ENCODE data around the gene BNIP2.

Gene BNIP2, protein sequence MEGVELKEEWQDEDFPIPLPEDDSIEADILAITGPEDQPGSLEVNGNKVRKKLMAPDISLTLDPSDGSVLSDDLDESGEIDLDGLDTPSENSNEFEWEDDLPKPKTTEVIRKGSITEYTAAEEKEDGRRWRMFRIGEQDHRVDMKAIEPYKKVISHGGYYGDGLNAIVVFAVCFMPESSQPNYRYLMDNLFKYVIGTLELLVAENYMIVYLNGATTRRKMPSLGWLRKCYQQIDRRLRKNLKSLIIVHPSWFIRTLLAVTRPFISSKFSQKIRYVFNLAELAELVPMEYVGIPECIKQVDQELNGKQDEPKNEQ

DNA sequence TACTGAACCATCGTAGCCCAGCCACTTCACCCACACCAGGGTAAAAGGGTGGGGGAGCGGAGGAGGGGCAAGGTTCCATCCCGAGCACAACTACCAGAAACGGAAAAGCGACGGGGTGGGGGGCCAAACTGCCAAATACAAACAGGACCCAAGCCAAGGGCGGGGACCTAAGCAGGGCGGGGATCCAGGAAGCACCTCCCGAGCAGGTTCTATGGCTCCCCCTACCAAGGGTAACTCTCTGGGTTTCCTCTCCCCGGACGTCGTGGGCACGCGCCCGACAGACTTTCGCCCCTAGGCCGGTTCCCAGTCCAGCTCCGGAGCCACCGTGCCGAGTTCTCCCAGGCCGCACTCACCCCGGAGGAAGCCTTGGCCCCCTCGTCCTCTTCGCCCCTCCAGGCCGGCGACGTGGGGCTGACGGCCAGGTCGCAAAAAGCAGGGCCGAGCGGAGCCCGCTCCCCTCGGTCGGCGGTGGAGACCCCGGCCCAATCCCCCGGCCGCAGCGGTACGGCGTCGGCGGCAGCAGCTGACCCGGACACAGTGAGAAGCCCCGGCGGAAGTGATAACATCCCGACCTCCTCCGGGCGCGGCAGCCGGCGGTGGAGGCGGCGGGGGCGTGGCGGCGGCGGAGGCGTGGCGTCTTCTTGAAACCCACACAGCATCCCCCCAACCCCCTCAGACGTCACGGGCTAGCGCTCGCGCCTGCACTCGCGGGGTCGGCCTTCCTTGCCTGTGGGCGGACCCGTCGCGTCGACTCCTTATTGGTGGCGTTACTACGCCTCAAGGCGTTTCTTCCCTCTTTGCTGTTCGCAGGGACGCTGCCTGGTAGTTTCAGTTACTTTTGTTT, at the start of gene BNIP2:
Gene BNIP2, minus strand, starts transcription at position 539 of the 844 bp plus-strand sequence. CDS start 6,863 bp downstream, outside the sequence.
- Histone ChIP-seq H3K9ac (ENCODE audit: insufficient read length, low read depth) (peak within 1 kb of the TSS; percentile 99), H3K9me3 (ENCODE audit: insufficient read depth, low read length) (no peaks in the 10 kb centered on the region), H3K36me3 (ENCODE audit: insufficient read depth, insufficient read length, low read length) (peaks cover 26% of the 10 kb centered on the region), H3K4me3 (ENCODE audit: insufficient read length, low read depth) (peak within 1 kb of the TSS; percentile 72), H3K27me3 (ENCODE audit: insufficient read depth, insufficient read length) (no peaks in the 10 kb centered on the region), H3K4me1 (ENCODE audit: insufficient read depth, insufficient read length) (peaks cover 3% of the 10 kb centered on the region)
- DNase-seq (ENCODE audit: low read depth, low spot score): peak; percentile 98
- TF ChIP-seq SUZ12 (IDR thresholded peaks at IDR 0.05; ENCODE audit: extremely low read depth, insufficient read depth, insufficient read length): no peak
- TF ChIP-seq YY1 (IDR thresholded peaks at IDR 0.05; ENCODE audit: insufficient read depth, insufficient read length): no peak
- no peak for TF ChIP-seq ZNF274 (IDR thresholded peaks at IDR 0.05; ENCODE audit: low read depth, low read length)

DNA sequence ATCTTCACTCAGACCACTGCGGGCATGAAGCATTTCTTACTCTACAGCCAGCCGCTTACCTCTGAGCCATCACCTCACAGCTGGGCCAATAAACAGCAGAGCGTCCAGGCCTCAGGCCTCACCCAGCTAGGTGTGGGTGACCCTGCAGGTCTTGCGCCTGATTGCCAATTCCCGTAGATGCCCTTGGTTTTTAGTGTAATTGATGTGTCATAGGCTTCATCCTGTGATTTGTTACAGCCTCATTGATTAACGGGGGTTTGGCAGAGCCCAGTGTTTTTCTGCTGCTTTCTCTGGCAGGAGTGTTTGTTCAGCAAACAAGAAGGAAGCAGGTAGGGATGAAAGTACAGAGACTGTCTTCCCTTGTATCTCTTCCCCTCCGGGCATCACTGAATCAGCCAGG, 49.6 kb upstream of the BNIP2 start:
- Histone ChIP-seq H3K9me3 (ENCODE audit: insufficient read depth, low read length) (peaks cover 7% of the 10 kb centered on the region), H3K4me1 (ENCODE audit: insufficient read depth, insufficient read length) (no peaks in the 10 kb centered on the region), H3K27me3 (ENCODE audit: insufficient read depth, insufficient read length) (no peaks in the 10 kb centered on the region), H3K9ac (ENCODE audit: insufficient read length, low read depth) (no peak overlapping the region), H3K36me3 (ENCODE audit: insufficient read depth, insufficient read length, low read length) (no peaks in the 10 kb centered on the region), H3K4me3 (ENCODE audit: insufficient read length, low read depth) (no peak overlapping the region)
- TF ChIP-seq SUZ12 (IDR thresholded peaks at IDR 0.05; ENCODE audit: extremely low read depth, insufficient read depth, insufficient read length) (no peak), ZNF274 (IDR thresholded peaks at IDR 0.05; ENCODE audit: low read depth, low read length) (no peak), YY1 (IDR thresholded peaks at IDR 0.05; ENCODE audit: insufficient read depth, insufficient read length) (no peak)
- no peak for DNase-seq (ENCODE audit: low read depth, low spot score)

DNA sequence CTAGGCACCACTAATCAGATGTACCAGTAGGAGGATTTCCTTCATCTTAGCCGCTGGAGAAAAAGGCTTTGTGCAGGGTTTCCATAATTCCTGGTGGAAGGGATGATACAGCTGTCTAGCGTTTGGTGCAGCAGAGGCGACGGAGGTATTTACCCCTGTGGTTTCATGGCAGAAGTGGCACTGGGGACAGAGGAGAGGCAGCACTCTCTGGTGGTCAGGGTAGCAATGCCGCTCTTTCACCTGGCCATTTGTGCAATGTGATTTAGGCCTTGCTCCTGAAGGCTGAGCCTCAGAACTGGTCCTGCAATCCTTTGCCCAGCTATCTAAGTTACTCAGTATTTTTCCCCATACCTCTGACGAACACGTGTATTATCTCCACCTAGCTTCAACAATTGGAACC, 47.1 kb upstream of the BNIP2 start:
- H3K36me3 ChIP-seq (ENCODE audit: insufficient read depth, insufficient read length, low read length): no peaks in the 10 kb centered on the region
- TF ChIP-seq YY1 (IDR thresholded peaks at IDR 0.05; ENCODE audit: insufficient read depth, insufficient read length): no peak
- TF ChIP-seq ZNF274 (IDR thresholded peaks at IDR 0.05; ENCODE audit: low read depth, low read length): no peak
- TF ChIP-seq SUZ12 (IDR thresholded peaks at IDR 0.05; ENCODE audit: extremely low read depth, insufficient read depth, insufficient read length): no peak
- H3K27me3 ChIP-seq (ENCODE audit: insufficient read depth, insufficient read length): no peaks in the 10 kb centered on the region
- DNase-seq (ENCODE audit: low read depth, low spot score): no peak
- H3K4me3 ChIP-seq (ENCODE audit: insufficient read length, low read depth): no peak overlapping the region
- no peak overlapping the region for H3K9ac ChIP-seq (ENCODE audit: insufficient read length, low read depth)
- H3K4me1 ChIP-seq (ENCODE audit: insufficient read depth, insufficient read length): no peaks in the 10 kb centered on the region
- H3K9me3 ChIP-seq (ENCODE audit: insufficient read depth, low read length): no peaks in the 10 kb centered on the region

DNA sequence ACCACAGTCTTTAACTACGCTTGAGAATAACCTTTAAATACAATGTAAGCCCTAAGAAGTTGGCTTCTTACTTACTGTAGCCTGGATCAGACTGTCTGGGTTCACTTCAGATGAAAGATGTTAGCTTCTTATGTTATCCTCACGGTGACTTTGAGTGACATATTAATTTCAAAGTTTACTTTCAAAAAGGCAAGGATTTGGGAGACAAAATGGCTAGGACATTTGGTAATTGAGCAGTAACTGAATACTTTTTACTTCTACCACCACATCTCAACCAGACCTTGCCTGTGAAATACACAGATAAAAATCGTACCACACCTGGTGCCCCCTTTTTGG, 36.0 kb upstream of the BNIP2 start:
- Histone ChIP-seq H3K36me3 (ENCODE audit: insufficient read depth, insufficient read length, low read length) (no peaks in the 10 kb centered on the region), H3K9me3 (ENCODE audit: insufficient read depth, low read length) (no peaks in the 10 kb centered on the region), H3K4me1 (ENCODE audit: insufficient read depth, insufficient read length) (no peaks in the 10 kb centered on the region), H3K9ac (ENCODE audit: insufficient read length, low read depth) (no peak overlapping the region), H3K27me3 (ENCODE audit: insufficient read depth, insufficient read length) (no peaks in the 10 kb centered on the region), H3K4me3 (ENCODE audit: insufficient read length, low read depth) (no peak overlapping the region)
- TF ChIP-seq ZNF274 (IDR thresholded peaks at IDR 0.05; ENCODE audit: low read depth, low read length) (no peak), YY1 (IDR thresholded peaks at IDR 0.05; ENCODE audit: insufficient read depth, insufficient read length) (no peak), SUZ12 (IDR thresholded peaks at IDR 0.05; ENCODE audit: extremely low read depth, insufficient read depth, insufficient read length) (no peak)
- DNase-seq (ENCODE audit: low read depth, low spot score): no peak

DNA sequence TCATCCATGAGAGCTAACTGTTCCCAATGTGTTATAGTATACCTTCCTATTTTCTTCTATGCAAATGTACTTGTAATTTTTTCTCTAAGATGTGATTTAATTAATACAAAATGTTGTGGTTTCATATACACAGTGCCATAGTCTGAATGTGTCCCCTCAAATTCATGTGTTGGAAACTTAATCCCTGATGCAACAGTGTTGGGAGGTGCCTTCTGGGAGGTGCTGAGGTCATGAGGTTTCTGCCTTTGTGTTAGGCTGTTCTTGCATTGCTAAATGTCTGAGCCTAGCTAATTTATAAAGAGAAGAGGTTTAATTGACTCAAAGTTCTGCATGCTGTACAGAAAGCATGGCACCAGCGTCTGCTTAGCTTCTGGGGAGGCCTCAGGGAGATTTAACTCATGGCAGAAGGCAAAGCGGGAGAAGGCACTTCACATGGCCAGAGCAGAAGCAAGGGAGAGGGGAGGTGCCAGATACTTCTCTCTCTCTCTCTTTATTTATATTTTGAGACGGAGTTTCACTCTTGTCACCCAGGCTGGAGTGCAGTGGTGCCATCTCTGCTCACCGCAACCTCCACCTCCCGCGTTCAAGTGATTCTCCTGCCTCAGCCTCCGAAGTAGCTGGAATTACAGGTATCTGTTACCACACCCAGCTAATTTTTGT, 34.7 kb upstream of the BNIP2 start:
- no peak overlapping the region for H3K9ac ChIP-seq (ENCODE audit: insufficient read length, low read depth)
- no peaks in the 10 kb centered on the region for H3K27me3 ChIP-seq (ENCODE audit: insufficient read depth, insufficient read length)
- no peak for DNase-seq (ENCODE audit: low read depth, low spot score)
- H3K4me3 ChIP-seq (ENCODE audit: insufficient read length, low read depth): no peak overlapping the region
- TF ChIP-seq SUZ12 (IDR thresholded peaks at IDR 0.05; ENCODE audit: extremely low read depth, insufficient read depth, insufficient read length): no peak
- no peak for TF ChIP-seq YY1 (IDR thresholded peaks at IDR 0.05; ENCODE audit: insufficient read depth, insufficient read length)
- no peak for TF ChIP-seq ZNF274 (IDR thresholded peaks at IDR 0.05; ENCODE audit: low read depth, low read length)
- H3K9me3 ChIP-seq (ENCODE audit: insufficient read depth, low read length): no peaks in the 10 kb centered on the region
- H3K36me3 ChIP-seq (ENCODE audit: insufficient read depth, insufficient read length, low read length): no peaks in the 10 kb centered on the region
- no peaks in the 10 kb centered on the region for H3K4me1 ChIP-seq (ENCODE audit: insufficient read depth, insufficient read length)

DNA sequence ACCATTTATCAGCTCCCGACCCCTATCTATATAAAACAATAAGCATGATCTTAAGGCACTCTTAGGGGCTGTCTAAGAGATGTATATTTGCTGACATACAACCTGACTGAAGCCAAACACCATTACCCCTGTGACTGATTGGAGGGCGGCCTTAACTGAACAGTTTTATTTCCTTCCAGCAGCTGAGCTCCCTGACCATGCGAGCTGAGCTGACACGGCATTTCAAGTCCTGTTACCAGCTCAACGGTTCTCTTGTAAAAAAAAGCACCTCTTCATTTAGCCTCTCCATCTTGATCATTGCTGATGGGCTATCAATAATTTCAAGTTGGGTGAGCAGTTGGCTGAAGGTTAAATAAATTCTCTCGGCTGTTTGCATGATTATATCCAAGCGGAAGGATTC, 33.4 kb upstream of the BNIP2 start:
- H3K4me1 ChIP-seq (ENCODE audit: insufficient read depth, insufficient read length): no peaks in the 10 kb centered on the region
- H3K36me3 ChIP-seq (ENCODE audit: insufficient read depth, insufficient read length, low read length): no peaks in the 10 kb centered on the region
- H3K27me3 ChIP-seq (ENCODE audit: insufficient read depth, insufficient read length): no peaks in the 10 kb centered on the region
- no peak for DNase-seq (ENCODE audit: low read depth, low spot score)
- H3K4me3 ChIP-seq (ENCODE audit: insufficient read length, low read depth): no peak overlapping the region
- H3K9me3 ChIP-seq (ENCODE audit: insufficient read depth, low read length): no peaks in the 10 kb centered on the region
- TF ChIP-seq ZNF274 (IDR thresholded peaks at IDR 0.05; ENCODE audit: low read depth, low read length) (no peak), SUZ12 (IDR thresholded peaks at IDR 0.05; ENCODE audit: extremely low read depth, insufficient read depth, insufficient read length) (no peak), YY1 (IDR thresholded peaks at IDR 0.05; ENCODE audit: insufficient read depth, insufficient read length) (no peak)
- no peak overlapping the region for H3K9ac ChIP-seq (ENCODE audit: insufficient read length, low read depth)

DNA sequence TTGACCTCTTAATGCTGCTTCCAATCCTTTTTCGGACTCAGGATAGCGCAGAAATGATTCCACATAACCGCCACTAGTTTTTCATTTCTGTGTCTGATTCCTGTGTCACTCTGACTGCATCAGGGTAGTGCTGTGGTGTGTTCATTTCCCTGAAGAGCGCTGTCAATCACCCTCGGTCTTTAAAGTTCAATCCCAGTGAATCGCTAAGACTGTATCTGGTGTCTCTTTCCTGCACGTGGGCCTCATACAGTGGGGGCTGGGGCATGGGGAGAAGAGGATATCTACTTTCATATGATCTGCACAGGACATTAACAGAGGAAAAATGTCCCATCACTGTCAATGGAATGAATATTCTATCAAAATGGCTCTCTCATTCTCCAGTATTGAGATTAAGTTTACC, 32.9 kb upstream of the BNIP2 start:
- TF ChIP-seq YY1 (IDR thresholded peaks at IDR 0.05; ENCODE audit: insufficient read depth, insufficient read length): no peak
- TF ChIP-seq SUZ12 (IDR thresholded peaks at IDR 0.05; ENCODE audit: extremely low read depth, insufficient read depth, insufficient read length): no peak
- TF ChIP-seq ZNF274 (IDR thresholded peaks at IDR 0.05; ENCODE audit: low read depth, low read length): no peak
- Histone ChIP-seq H3K4me3 (ENCODE audit: insufficient read length, low read depth) (no peak overlapping the region), H3K4me1 (ENCODE audit: insufficient read depth, insufficient read length) (no peaks in the 10 kb centered on the region), H3K27me3 (ENCODE audit: insufficient read depth, insufficient read length) (no peaks in the 10 kb centered on the region), H3K9ac (ENCODE audit: insufficient read length, low read depth) (no peak overlapping the region), H3K36me3 (ENCODE audit: insufficient read depth, insufficient read length, low read length) (no peaks in the 10 kb centered on the region), H3K9me3 (ENCODE audit: insufficient read depth, low read length) (no peaks in the 10 kb centered on the region)
- DNase-seq (ENCODE audit: low read depth, low spot score): no peak
